GM18951 (cell line): ENCODE results near the gene CGB1.

ENCODE experiments used
- POLR2A ChIP-seq: IDR thresholded peaks from 4 replicates; pipeline ENCODE4 v1.6.1; 2011; ENCODE audit warnings: mild to moderate bottlenecking; ENCODE audit not compliant: insufficient read length, insufficient read depth; ENCODE audit errors: extremely low read depth
- in situ Hi-C: fragments of 300-500 bp; cut with MboI; formaldehyde crosslinking; loops from one replicate; pipeline ENCODE4 v1.12.0; 2022; ENCODE audit warnings: low sequenced_read_pairs, mixed read lengths, inconsistent platforms; ENCODE audit not compliant: unreplicated experiment

Gene CGB1

GRCh38 chr19:48988860-48989259 lies 47.8 kb downstream of the CGB1 start:
- no peak for TF ChIP-seq POLR2A
- in situ Hi-C loops: loop anchor here (10.0 kb wide), 1 partner anchor 334 kb away; no protein-coding TSS in a partner anchor

- TF ChIP-seq POLR2A: no peak
- in situ Hi-C loops: loop anchor here (10.0 kb wide), 1 partner anchor 333 kb away; no protein-coding TSS in a partner anchor
Observed at GRCh38 chr19:48988286-48988685, 48.4 kb downstream of the CGB1 start.

DNA sequence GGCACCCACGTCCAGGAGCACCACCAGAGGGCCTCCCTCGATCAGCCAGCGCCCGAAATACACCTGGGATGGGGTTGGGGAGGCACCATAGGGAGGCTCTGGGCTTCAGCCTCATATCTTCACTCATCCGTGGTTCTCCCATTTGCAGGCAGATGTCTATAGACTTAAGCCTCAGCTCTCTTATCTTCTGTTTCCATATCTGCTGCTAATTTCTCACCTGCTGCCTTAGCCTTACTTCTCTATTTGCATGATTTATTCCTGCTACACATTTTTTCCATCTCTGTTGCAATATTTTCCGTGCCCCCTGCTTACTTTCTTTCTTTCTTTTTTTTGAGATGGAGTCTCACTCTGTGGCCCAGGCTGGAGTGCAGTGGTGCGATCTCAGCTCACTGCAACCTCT lies 49.4 kb downstream of the CGB1 start:
- TF ChIP-seq POLR2A: no peak

GRCh38 chr19:48986211-48986610 lies 50.5 kb downstream of the CGB1 start:
- TF ChIP-seq POLR2A: no peak
- in situ Hi-C loops: loop anchor here (10.0 kb wide), 1 partner anchor 331 kb away; no protein-coding TSS in a partner anchor

More for the DNA sequence above, 49.4 kb downstream of the CGB1 start:
- in situ Hi-C loops: loop anchor here (10.0 kb wide), 1 partner anchor 333 kb away; no protein-coding TSS in a partner anchor

DNA sequence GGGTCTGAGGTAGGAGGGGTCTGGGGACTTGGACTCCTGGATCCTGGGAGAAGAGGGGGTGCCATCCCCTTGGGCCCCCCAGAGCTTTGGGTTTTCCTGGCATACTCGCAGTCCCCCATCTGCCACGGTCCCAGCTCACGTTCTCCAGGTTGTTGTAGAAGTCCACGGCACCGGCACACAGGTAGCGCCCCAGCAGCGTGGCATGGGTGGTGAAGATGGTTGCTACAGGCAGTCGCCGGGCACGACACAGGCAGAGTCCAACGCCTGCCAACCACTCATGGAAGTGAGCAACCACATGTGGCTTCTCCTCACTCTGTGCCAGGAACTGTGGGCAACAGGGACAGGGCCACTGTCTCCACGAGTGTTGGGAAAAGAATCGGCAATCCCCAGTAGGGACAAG lies 51.0 kb downstream of the CGB1 start:
- no peak for TF ChIP-seq POLR2A
- in situ Hi-C loops: loop anchor here (10.0 kb wide), 1 partner anchor 331 kb away; no protein-coding TSS in a partner anchor
